Calu3 (cell line): ENCODE results near the gene SHTN1. TPM values are rescaled to one million over a fixed set of nuclear protein-coding genes. Genes with fewer than 3 reads are reported as not detected.

ENCODE experiments used
- BruUV-seq: library from RNA; stranded (reverse); fragments of 400-500 nt; replicated peaks from 2 replicates; lab custom pipeline; 2021; lab: Mats Ljungman, UMichigan
- CTCF ChIA-PET: fragments of 300-600 bp; sonication (Branson Sonifier 250); formaldehyde crosslinking; loops from one replicate; lab custom pipeline; 2022; ENCODE audit warnings: antibody characterized with exemption; lab: Charles Lee
- DNase-seq: peaks from one replicate; pipeline ENCODE4 v3.0.0; 2022
- H3K27ac Mint-ChIP-seq: one replicate; pipeline ENCODE4 v1.8.0; 2022; ENCODE audit warnings: mixed read lengths; ENCODE audit not compliant: unreplicated experiment
- H3K27me3 Mint-ChIP-seq: one replicate; pipeline ENCODE4 v1.8.0; 2022; ENCODE audit warnings: mixed read lengths; ENCODE audit not compliant: unreplicated experiment
- H3K36me3 Mint-ChIP-seq: one replicate; pipeline ENCODE4 v1.8.0; 2022; ENCODE audit warnings: mild to moderate bottlenecking, moderate library complexity, mixed read lengths; ENCODE audit not compliant: insufficient read depth, unreplicated experiment
- H3K4me1 Mint-ChIP-seq: one replicate; pipeline ENCODE4 v1.8.0; 2022; ENCODE audit warnings: mild to moderate bottlenecking, low read depth, mixed read lengths; ENCODE audit not compliant: unreplicated experiment
- H3K4me3 Mint-ChIP-seq: one replicate; pipeline ENCODE4 v1.8.0; 2022; ENCODE audit warnings: mild to moderate bottlenecking, low read depth, moderate library complexity, mixed read lengths; ENCODE audit not compliant: unreplicated experiment
- H3K9me3 Mint-ChIP-seq: one replicate; pipeline ENCODE4 v1.8.0; 2022; ENCODE audit warnings: low read depth, mixed read lengths; ENCODE audit not compliant: unreplicated experiment
- CTCF ChIP-seq: fragments of 200-600 bp; IDR thresholded peaks from one replicate; pipeline ENCODE4 v1.8.0; 2022; ENCODE audit warnings: antibody characterized with exemption; ENCODE audit not compliant: unreplicated experiment
- intact Hi-C: fragments of 100-400 bp; cut with micrococcal nuclease; formaldehyde crosslinking; loops from one replicate; pipeline ENCODE4 v1.10.0; 2022; ENCODE audit not compliant: unreplicated experiment
- total RNA-seq: library from RNA; stranded (reverse); gene quantifications from 2 replicates; pipeline ENCODE4 v1.2.3, GENCODE V29; 2022

SHTN1 gene
- total RNA-seq, 1 experiment from 2014 or later, result 32.3 TPM

DNA sequence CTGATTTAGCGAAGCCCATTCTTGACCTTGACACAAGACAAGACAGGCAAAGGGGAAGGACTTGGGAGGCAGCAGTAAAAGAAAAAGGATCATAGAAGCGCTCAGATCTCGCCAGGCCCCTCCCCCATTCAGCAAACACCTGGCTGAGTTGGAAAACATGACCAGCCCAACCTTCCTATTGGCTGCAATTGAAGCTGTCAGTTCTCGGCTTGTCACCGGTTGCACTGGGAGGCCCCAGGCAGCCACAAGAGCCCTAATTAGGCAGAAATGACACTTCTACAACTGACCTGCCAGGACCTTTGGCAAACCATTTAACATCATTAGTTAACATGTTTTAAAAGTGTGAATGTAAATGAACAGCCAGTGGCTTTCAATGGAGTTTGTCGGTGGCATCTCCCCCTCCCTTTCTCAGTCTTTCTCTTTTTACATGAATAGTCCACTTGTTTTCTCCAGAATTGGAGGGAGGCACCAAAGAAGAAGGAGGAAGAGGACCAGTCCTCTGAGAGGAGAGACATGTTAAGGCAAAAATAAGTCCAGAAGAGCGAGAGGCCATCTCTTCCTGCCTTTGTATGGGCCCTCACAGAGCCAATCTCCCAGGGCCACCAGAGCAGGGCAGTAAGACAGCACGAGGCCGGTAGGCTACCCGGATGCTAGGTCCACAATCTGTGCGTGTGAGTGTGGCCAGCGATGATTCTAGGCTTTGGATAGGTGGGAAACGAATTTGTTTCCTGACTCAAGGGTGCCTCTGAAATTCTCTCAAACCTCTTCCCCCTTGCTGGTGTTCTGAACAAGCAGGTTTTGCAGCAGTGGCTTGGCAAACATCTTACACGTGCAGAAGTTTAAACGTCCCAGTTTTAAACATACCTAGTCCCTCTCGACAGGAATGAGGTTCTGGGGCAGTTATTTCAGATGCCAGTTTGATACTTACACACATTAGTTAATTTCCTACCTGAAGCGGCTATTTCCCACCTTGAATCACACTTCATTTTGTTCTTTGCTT, 170.7 kb downstream of the SHTN1 start:
- Mint-ChIP-seq H3K4me3 (no peak overlapping the region), H3K9me3 (no peaks in the 10 kb centered on the region), H3K27ac (no peak overlapping the region), H3K4me1 (no peaks in the 10 kb centered on the region), H3K36me3 (no peaks in the 10 kb centered on the region), H3K27me3 (no peaks in the 10 kb centered on the region)
- TF ChIP-seq CTCF, result no peak
- intact Hi-C loops, result no loop called here
- BruUV-seq, result no TSS peak
- CTCF ChIA-PET, result no interaction called here
- DNase-seq, result no peak

DNA sequence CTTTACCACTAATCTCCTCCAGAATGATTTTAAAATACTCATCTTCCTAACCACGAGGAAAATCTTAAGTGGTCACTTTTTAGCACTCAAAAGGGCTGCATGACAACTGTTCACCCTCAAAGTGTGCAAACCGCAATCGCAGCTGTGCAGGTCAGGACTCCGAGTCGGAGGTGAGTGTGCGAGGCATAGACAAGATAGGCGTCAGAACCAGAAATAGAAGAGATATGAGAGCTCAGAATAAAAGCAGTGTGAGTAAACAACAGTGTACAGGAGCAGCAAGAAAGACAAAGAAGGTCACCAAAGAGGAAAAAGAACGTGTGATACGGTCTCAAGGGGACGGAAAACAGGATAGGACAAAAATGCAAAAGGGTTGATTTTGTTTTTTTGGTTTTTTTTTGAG, 173.2 kb downstream of the SHTN1 start:
- Mint-ChIP-seq H3K36me3 (no peaks in the 10 kb centered on the region), H3K4me3 (no peak overlapping the region), H3K9me3 (no peaks in the 10 kb centered on the region), H3K27ac (no peak overlapping the region), H3K4me1 (no peaks in the 10 kb centered on the region), H3K27me3 (no peaks in the 10 kb centered on the region)
- intact Hi-C loops, result no loop called here
- CTCF ChIA-PET, result no interaction called here
- no peak for TF ChIP-seq CTCF
- no peak for DNase-seq
- BruUV-seq, result no TSS peak

Other genes with a start within 250 kb of the SHTN1 start
- gene ENO4, start 155.7 kb downstream of the SHTN1 start, total RNA-seq, result 0.12 TPM in 1 of 2 replicates, not detected in the other
- not detected in 2 replicates for gene VAX1, start 133.1 kb upstream of the SHTN1 start, total RNA-seq
- not detected in 2 replicates for gene KCNK18, start 192.3 kb upstream of the SHTN1 start, total RNA-seq
- gene SLC18A2, start 235.9 kb upstream of the SHTN1 start, total RNA-seq, result not detected in 2 replicates